ENCODE measurements around the gene REV3L.
A peak's percentile ranks its signal among the peaks of the same experiment; 100 is the strongest.
"Not testable (repeated sequence)": the region's sequence is repeated elsewhere in the genome, so short reads cannot be mapped to it uniquely, and the experiment has no call there.

REV3L gene

GRCh38 chr6:111482959-111483735 lies at the start of gene REV3L:
Gene REV3L (minus strand): TSS chr6:111483218. CDS start chr6:111482888, 330 bp downstream.
- peak; percentile 84 for DNase-seq (ENCODE audit: low read depth)

- no peak for DNase-seq (ENCODE audit: low read depth)
Measured at GRCh38 chr6:111531185-111531584, 48.2 kb upstream of the REV3L start.

- no peak for DNase-seq (ENCODE audit: low read depth)
Measured at GRCh38 chr6:111530667-111531066, 47.6 kb upstream of the REV3L start.

- no peak for DNase-seq (ENCODE audit: low read depth)
Measured at GRCh38 chr6:111530218-111530617, 47.2 kb upstream of the REV3L start.

- DNase-seq (ENCODE audit: low read depth), result no peak
Measured at GRCh38 chr6:111527367-111527766, 44.3 kb upstream of the REV3L start.

- no peak for DNase-seq (ENCODE audit: low read depth)
Measured at GRCh38 chr6:111524735-111525134, 41.7 kb upstream of the REV3L start.

GRCh38 chr6:111524252-111524651 lies 41.2 kb upstream of the REV3L start:
- no peak for DNase-seq (ENCODE audit: low read depth)

GRCh38 chr6:111523484-111524167 lies 40.6 kb upstream of the REV3L start:
- no peak for DNase-seq (ENCODE audit: low read depth)

GRCh38 chr6:111522393-111523020 lies 39.5 kb upstream of the REV3L start:
- no peak for DNase-seq (ENCODE audit: low read depth)

GRCh38 chr6:111521497-111522270 lies 38.7 kb upstream of the REV3L start:
- no peak for DNase-seq (ENCODE audit: low read depth)

GRCh38 chr6:111520524-111520923 lies 37.5 kb upstream of the REV3L start:
- DNase-seq (ENCODE audit: low read depth), result no peak

GRCh38 chr6:111517965-111518364 lies 34.9 kb upstream of the REV3L start:
- DNase-seq (ENCODE audit: low read depth), result no peak

- no peak for DNase-seq (ENCODE audit: low read depth)
Measured at GRCh38 chr6:111515259-111515658, 32.2 kb upstream of the REV3L start.

- not testable (repeated sequence) for DNase-seq (ENCODE audit: low read depth)
Measured at GRCh38 chr6:111514531-111514930, 31.5 kb upstream of the REV3L start.

GRCh38 chr6:111507219-111507618 lies 24.2 kb upstream of the REV3L start:
- DNase-seq (ENCODE audit: low read depth), result not testable (repeated sequence)

- DNase-seq (ENCODE audit: low read depth), result not testable (repeated sequence)
Measured at GRCh38 chr6:111505498-111505897, 22.5 kb upstream of the REV3L start.

- DNase-seq (ENCODE audit: low read depth), result no peak
Measured at GRCh38 chr6:111503660-111504059, 20.6 kb upstream of the REV3L start.

GRCh38 chr6:111503194-111503593 lies 20.2 kb upstream of the REV3L start:
- no peak for DNase-seq (ENCODE audit: low read depth)

GRCh38 chr6:111502154-111502553 lies 19.1 kb upstream of the REV3L start:
- no peak for DNase-seq (ENCODE audit: low read depth)

GRCh38 chr6:111499269-111499793 lies 16.3 kb upstream of the REV3L start:
- no peak for DNase-seq (ENCODE audit: low read depth)

GRCh38 chr6:111494951-111495635 lies 12.1 kb upstream of the REV3L start:
- no peak for DNase-seq (ENCODE audit: low read depth)
